Spleen (tissue), 11 donors: Measurements from ENCODE around the gene DPH6. TPM values are rescaled to one million over a fixed set of nuclear protein-coding genes. Genes with fewer than 3 reads are reported as not detected.

ENCODE experiments used
- DNase-seq: peaks from one replicate; pipeline ENCODE4 v3.0.0-alpha.2; 2020
- H3K27ac ChIP-seq, 8 donors: fragments of 200-600 bp; sonication (generic) in 7 of 8; 1 replicate in 4 of 8; 2 replicates in 4 of 8; pipeline versions ENCODE4 v1.5.0 to v1.8.0; 2016 to 2021; ENCODE audit warnings: inconsistent platforms in 4 of 8, mild to moderate bottlenecking in 4 of 8, moderate library complexity in 1 of 8
- H3K27me3 ChIP-seq, 7 donors: fragments of 200-600 bp; sonication (generic) in 6 of 7; replicated peaks in 1 of 7; 1 replicate in 4 of 7; 2 replicates in 3 of 7; pipeline versions ENCODE4 v1.5.0 to v1.8.0; 2016 to 2021; ENCODE audit warnings: inconsistent platforms in 3 of 7, mild to moderate bottlenecking in 1 of 7
- H3K36me3 ChIP-seq, 6 donors: fragments of 200-600 bp; sonication (generic) in 5 of 6; 1 replicate in 4 of 6; 2 replicates in 2 of 6; pipeline versions ENCODE4 v1.5.0 to v1.8.0; 2016 to 2021; ENCODE audit warnings: inconsistent platforms in 2 of 6
- H3K4me1 ChIP-seq, 6 donors: fragments of 200-600 bp; sonication (generic) in 5 of 6; 1 replicate in 3 of 6; 2 replicates in 3 of 6; pipeline versions ENCODE4 v1.5.0 to v1.8.0; 2016 to 2021; ENCODE audit warnings: inconsistent platforms in 3 of 6
- H3K4me3 ChIP-seq, 8 donors: fragments of 200-600 bp; sonication (generic) in 7 of 8; 1 replicate in 4 of 8; 2 replicates in 4 of 8; pipeline versions ENCODE4 v1.5.0 to v1.8.0; 2016 to 2021; ENCODE audit warnings: inconsistent platforms in 4 of 8, mild to moderate bottlenecking in 4 of 8, moderate library complexity in 2 of 8
- H3K9me3 ChIP-seq, 8 donors: fragments of 200-600 bp; sonication (generic) in 7 of 8; 1 replicate in 4 of 8; 2 replicates in 4 of 8; pipeline versions ENCODE4 v1.5.0 to v1.8.0; 2016 to 2021; ENCODE audit warnings: inconsistent platforms in 4 of 8
- POLR2A ChIP-seq, 3 donors: fragments of 450-650 bp; IDR thresholded peaks; one replicate each; pipeline ENCODE4 v1.5.1; 2017; ENCODE audit warnings: antibody characterized with exemption in 3 of 3, mild to moderate bottlenecking in 1 of 3
- POLR2AphosphoS5 ChIP-seq, 3 donors: sonication (generic); formaldehyde crosslinking; IDR thresholded peaks; one replicate each; pipeline ENCODE4 v1.5.1; 2017; ENCODE audit warnings: antibody characterized with exemption in 3 of 3
- WGBS, 5 donors: extraction: QIAGEN DNeasy Blood & Tissue Kit in 3 of 5; methylation state at CpG; one replicate each; pipeline versions ENCODE4 v1.1.5 to v1.1.7; 2013 to 2018; 5-methylcytosine and 5-hydroxymethylcytosine counted together
- intact Hi-C: fragments of 100-400 bp; cut with DNase I; formaldehyde crosslinking; loops from one replicate; pipeline ENCODE4 v1.15.0; 2023; ENCODE audit warnings: low total_unique reads
- polyA plus RNA-seq, 3 donors: library from polyadenylated mRNA; stranded (reverse); fragments of 200-250 nt; gene quantifications; one replicate each; pipeline ENCODE4 v1.2.1, GENCODE V29; 2013
- total RNA-seq, 7 donors: library from RNA; depleted of rRNA in 3 of 7; stranded (reverse); fragments of >200 nt in 3 of 7; fragmentation: NEBNext Ultra II Directional in 4 of 7; extraction: Animal tissue kit (Norgen Biotek cat#: 25700) in 4 of 7; gene quantifications; one replicate each; pipeline versions ENCODE4 v1.1.0 to v1.2.1, GENCODE V29; 2016 to 2021
- TF ChIP-seq, protein P1 (sequence below), 11 experiments: fragments of 200-600 bp in 7 of 11; fragments of 450-650 bp in 4 of 11; sonication (generic) in 4 of 11; IDR thresholded peaks in 8 of 11; conservative IDR thresholded peaks in 3 of 11; 1 replicate in 7 of 11; 2 replicates in 4 of 11; pipeline versions ENCODE4 v1.4.0 to v1.8.0; 2016 to 2021; ENCODE audit warnings: antibody characterized with exemption in 11 of 11, inconsistent platforms in 4 of 11, mild to moderate bottlenecking in 1 of 11
- donor health status: healthy with polysubstance abuse.
- donor health status: DM: no; HTN: no; CAD: no; lungs with moderate emphysema.
- donor health status: DM: no; HTN: no; CAD: no.
- donor health status: Bipolar disorder and iron deficiency.
- donor health status: healthy.
- donor health status: DM: no; HTN: no; CAD: no.
- donor health status: DM: yes; HTN: yes; CAD: no.

DPH6 gene
- total and polyA plus RNA-seq, 10 donors: 4.0 to 26.9 (median 15.2) TPM

DNA sequence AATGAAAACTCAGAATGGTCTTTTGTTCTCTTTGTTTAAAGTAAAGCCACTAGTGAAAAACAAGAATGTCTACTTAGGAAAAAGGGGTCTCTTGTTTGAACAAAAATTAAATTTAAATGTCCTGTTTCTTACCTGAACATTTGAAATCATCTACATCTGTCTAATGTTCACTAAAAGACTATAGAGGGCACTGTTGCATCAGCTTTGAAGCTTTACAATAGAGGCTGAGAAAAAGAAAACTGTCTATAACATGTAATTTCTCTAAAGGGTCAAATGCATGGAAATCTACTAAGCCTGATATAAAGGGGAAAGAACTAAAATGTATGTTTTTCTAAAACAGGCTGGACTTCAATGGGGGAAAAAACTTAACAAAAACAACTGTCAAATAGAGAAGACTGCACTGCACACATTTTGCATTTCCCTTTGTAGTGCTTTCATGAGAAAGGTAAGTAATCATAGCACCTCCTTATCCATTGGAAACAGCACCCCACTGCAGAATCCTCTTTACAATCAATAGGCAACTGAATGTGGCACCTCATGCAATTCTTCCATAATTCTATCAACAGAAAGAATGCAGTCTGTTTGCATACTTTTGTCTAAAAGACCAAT is 26.3 kb downstream of the DPH6 start:
- intact Hi-C loops: loop anchor here (10.0 kb wide), 2 partner anchors 165 to 1355 kb away; no protein-coding TSS in a partner anchor
- TF ChIP-seq POLR2AphosphoS5 (IDR thresholded peaks at IDR 0.05) (no peak), POLR2A (IDR thresholded peaks at IDR 0.05) (no peak)
- TF ChIP-seq, protein P1, sequence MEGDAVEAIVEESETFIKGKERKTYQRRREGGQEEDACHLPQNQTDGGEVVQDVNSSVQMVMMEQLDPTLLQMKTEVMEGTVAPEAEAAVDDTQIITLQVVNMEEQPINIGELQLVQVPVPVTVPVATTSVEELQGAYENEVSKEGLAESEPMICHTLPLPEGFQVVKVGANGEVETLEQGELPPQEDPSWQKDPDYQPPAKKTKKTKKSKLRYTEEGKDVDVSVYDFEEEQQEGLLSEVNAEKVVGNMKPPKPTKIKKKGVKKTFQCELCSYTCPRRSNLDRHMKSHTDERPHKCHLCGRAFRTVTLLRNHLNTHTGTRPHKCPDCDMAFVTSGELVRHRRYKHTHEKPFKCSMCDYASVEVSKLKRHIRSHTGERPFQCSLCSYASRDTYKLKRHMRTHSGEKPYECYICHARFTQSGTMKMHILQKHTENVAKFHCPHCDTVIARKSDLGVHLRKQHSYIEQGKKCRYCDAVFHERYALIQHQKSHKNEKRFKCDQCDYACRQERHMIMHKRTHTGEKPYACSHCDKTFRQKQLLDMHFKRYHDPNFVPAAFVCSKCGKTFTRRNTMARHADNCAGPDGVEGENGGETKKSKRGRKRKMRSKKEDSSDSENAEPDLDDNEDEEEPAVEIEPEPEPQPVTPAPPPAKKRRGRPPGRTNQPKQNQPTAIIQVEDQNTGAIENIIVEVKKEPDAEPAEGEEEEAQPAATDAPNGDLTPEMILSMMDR (IDR thresholded peaks at IDR 0.05 in 8 of 11, conservative IDR thresholded peaks at IDR 0.05 in 3 of 11): peak; percentile 21 to 67 (median 56)

DNA sequence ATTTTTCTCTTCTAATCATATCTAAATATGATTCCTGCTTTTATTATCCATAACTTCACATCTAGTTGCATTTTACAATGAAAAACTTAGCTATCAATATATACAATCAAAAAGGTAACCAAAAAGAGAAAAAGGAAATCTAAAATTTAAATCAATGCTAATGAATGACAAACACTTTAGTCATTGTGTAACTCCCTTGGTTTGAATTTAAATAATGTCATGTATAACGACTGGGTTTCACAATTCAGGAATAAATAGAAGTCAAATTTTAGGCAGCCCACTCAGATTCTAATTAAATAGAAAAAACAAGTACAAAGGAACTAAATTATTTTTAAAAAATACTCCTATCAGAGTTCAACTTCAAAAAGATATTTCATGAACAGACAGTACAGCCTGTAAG is 26.9 kb downstream of the DPH6 start:
- 37 to 76% (median 46%) methylated on average over 1 of the region's 1 CpG for WGBS, 5 donors
- intact Hi-C loops: loop anchor here (10.0 kb wide), 1 partner anchor 1356 kb away; no protein-coding TSS in a partner anchor
- H3K27ac ChIP-seq: no peak overlapping the region

More for the DNA sequence above, 26.3 kb downstream of the DPH6 start:
- Histone ChIP-seq H3K27ac (no peak overlapping the region), H3K9me3 (no peaks in the 10 kb centered on the region), H3K27me3 (no peaks in the 10 kb centered on the region), H3K4me1 (peaks cover 0 to 22% (median 6%) of the 10 kb centered on the region in 6 donors), H3K4me3 (no peak overlapping the region), H3K36me3 (no peaks in the 10 kb centered on the region)
- DNase-seq: no peak

DNA sequence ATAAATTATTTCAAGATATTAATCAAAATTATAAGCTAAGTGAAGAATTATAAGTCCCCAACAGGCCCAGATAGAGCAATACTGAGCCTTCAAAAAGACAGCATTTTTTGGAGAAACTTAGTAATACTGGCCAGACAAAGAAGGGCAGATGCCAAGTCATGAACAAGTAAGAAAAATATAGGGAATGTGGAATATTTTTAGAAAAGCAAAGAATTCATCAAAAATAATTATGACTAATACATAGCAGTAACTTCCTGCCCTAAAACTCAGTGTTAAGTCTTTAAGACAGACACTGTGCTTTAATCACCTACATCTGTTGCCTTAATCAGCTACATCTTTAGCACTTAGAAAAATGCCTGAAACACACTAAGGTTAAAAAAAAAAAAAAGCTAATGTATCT is 31.2 kb downstream of the DPH6 start:
- Histone ChIP-seq H3K36me3 (no peaks in the 10 kb centered on the region), H3K4me3 (no peak overlapping the region), H3K4me1 (peaks cover 0 to 4% (median 0%) of the 10 kb centered on the region in 6 donors), H3K9me3 (no peaks in the 10 kb centered on the region), H3K27me3 (no peaks in the 10 kb centered on the region), H3K27ac (no peak overlapping the region)
- DNase-seq: no peak
- intact Hi-C loops: loop anchor here (10.0 kb wide), 1 partner anchor 1360 kb away; no protein-coding TSS in a partner anchor
- TF ChIP-seq POLR2AphosphoS5 (IDR thresholded peaks at IDR 0.05): no peak
- TF ChIP-seq POLR2A (IDR thresholded peaks at IDR 0.05): no peak
- TF ChIP-seq, protein P1 (IDR thresholded peaks at IDR 0.05 in 8 of 11, conservative IDR thresholded peaks at IDR 0.05 in 3 of 11): no peak

More for the DNA sequence above, 26.9 kb downstream of the DPH6 start:
- H3K9me3 ChIP-seq: no peaks in the 10 kb centered on the region
- no peak for DNase-seq
- H3K4me1 ChIP-seq: peaks cover 0 to 22% (median 6%) of the 10 kb centered on the region in 6 donors
- no peak for TF ChIP-seq POLR2AphosphoS5 (IDR thresholded peaks at IDR 0.05)
- TF ChIP-seq, protein P1 (IDR thresholded peaks at IDR 0.05 in 8 of 11, conservative IDR thresholded peaks at IDR 0.05 in 3 of 11): no peak
- TF ChIP-seq POLR2A (IDR thresholded peaks at IDR 0.05): no peak
- no peaks in the 10 kb centered on the region for H3K36me3 ChIP-seq
- H3K27me3 ChIP-seq: no peaks in the 10 kb centered on the region
- no peak overlapping the region for H3K4me3 ChIP-seq

DNA sequence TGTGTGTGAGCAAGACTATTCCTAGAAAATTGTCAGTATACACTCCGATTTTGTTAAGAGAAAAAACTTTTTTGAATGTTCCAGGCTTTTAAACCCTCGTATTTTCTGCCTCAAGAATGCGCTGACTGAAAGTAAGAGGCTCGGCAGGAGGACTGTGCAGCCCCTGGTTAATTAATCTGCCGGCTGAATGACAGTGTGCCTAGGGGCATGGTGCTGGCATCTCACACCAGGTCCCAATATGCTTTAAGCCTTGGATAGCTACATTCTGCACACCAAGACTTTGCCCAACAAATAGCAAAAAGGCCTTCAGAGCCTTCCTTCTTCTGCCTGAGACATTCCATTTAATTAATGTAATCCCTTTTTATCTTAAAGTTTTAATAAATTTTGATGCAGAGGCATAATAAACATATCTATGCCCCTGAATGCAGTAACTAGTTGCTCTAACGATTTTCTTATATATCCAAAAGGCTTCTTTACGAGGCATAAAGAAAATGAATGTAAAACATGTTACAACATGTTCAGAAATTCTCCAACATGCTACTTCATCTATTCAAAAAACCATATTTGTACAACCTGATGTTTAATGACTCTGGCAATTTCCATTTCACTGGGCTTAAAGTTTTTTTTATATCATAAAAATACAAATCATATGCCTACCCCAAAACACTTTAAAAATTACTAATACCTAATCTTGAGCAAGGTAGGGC is 37.9 kb downstream of the DPH6 start:
- no peaks in the 10 kb centered on the region for H3K36me3 ChIP-seq
- H3K4me3 ChIP-seq: no peak overlapping the region
- TF ChIP-seq POLR2AphosphoS5 (IDR thresholded peaks at IDR 0.05) (no peak), POLR2A (IDR thresholded peaks at IDR 0.05) (no peak)
- TF ChIP-seq, protein P1 (IDR thresholded peaks at IDR 0.05 in 8 of 11, conservative IDR thresholded peaks at IDR 0.05 in 3 of 11): no peak
- H3K27me3 ChIP-seq: no peaks in the 10 kb centered on the region
- H3K27ac ChIP-seq: no peak overlapping the region
- no peak for DNase-seq
- intact Hi-C loops: no loop called here
- H3K4me1 ChIP-seq: peaks cover 0 to 24% (median 15%) of the 10 kb centered on the region in 6 donors
- no peaks in the 10 kb centered on the region for H3K9me3 ChIP-seq
- WGBS, 5 donors: 92 to 99% (median 94%) methylated on average over 7 of the region's 7 CpGs
